Measurements from ENCODE around the gene TMPRSS11F. TPM values are rescaled to one million over a fixed set of nuclear protein-coding genes. Genes with fewer than 3 reads are reported as not detected.

The TMPRSS11F gene
- total RNA-seq, 1 experiment from 2014 or later: not detected

DNA sequence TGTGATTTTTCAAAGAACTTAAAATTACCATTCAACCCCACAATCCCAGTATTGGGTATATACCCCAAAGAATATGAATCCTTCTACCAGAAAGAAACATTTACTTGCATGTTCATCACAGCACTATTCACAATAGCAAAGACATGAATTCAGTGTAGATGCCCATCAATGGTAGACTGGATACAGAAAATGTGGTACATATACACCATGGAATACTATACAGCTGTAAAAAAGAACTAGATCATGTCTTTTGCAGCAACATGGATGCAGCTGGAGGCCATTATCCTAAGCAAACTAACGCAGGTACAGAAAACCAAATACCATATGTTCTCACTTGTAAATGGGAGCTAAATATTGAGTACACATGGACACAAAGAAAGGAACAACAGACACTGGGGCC, 34.1 kb upstream of the TMPRSS11F start:
- no CpG with 5 or more reads among the region's 1 CpG for WGBS (ENCODE audit: extremely low coverage, insufficient read length, low lambda C conversion rate)
- Histone ChIP-seq H3K9me3 (ENCODE audit: control insufficient read depth, low read depth, low read length) (no peaks in the 10 kb centered on the region), H2BK5ac (ENCODE audit: insufficient read length, low read length) (no peak overlapping the region), H2BK20ac (ENCODE audit: low read depth, low read length, poor library complexity, severe bottlenecking) (no peak overlapping the region), H3K4ac (ENCODE audit: low read depth, low read length) (no peak overlapping the region), H2BK12ac (ENCODE audit: insufficient read length, low read depth, low read length) (no peak overlapping the region), H4K5ac (ENCODE audit: insufficient read length, low read depth, low read length) (no peak overlapping the region), H3K79me2 (ENCODE audit: insufficient read depth, low read length) (no peaks in the 10 kb centered on the region), H3K79me1 (ENCODE audit: insufficient read depth, low read depth, low read length, poor library complexity, severe bottlenecking) (no peaks in the 10 kb centered on the region), H4K91ac (ENCODE audit: insufficient read length, low read depth, low read length) (no peak overlapping the region), H2BK120ac (ENCODE audit: low read depth, low read length, poor library complexity, severe bottlenecking) (no peak overlapping the region), H3K27me3 (ENCODE audit: insufficient read depth, low read length) (no peaks in the 10 kb centered on the region), H3K4me2 (ENCODE audit: insufficient read depth, insufficient read length, low read length) (no peak overlapping the region), H3K23ac (ENCODE audit: insufficient read length, low read depth, low read length) (no peak overlapping the region), H2AFZ (ENCODE audit: low read length) (no peak overlapping the region), H4K20me1 (ENCODE audit: control insufficient read depth, insufficient read depth, insufficient read length) (no peaks in the 10 kb centered on the region), H3K27ac (ENCODE audit: insufficient read length, low read depth, low read length) (no peak overlapping the region), H4K8ac (replicated peaks; ENCODE audit: insufficient read length, low read depth, low read length) (no peak overlapping the region), H3K14ac (ENCODE audit: insufficient read depth, low read length) (no peak overlapping the region), H2AK5ac (ENCODE audit: insufficient read length, low read length) (no peak overlapping the region), H3K4me1 (ENCODE audit: insufficient read depth, low read length) (no peaks in the 10 kb centered on the region), H3K56ac (ENCODE audit: insufficient read length, low read depth, low read length) (no peak overlapping the region), H3T11ph (ENCODE audit: low read length) (no peak overlapping the region), H3K9ac (ENCODE audit: extremely low read depth, insufficient read length, low read length) (no peak overlapping the region), H2BK15ac (ENCODE audit: low read depth, low read length) (no peak overlapping the region), H3K23me2 (ENCODE audit: insufficient read length, low read depth, low read length, poor library complexity, severe bottlenecking) (no peaks in the 10 kb centered on the region), H3K18ac (ENCODE audit: insufficient read length, low read depth, low read length) (no peak overlapping the region)
- Mint-ChIP-seq H3K4me1 (peaks cover 13% of the 10 kb centered on the region in 2 experiments), H3K27me3 (ENCODE audit: low read depth) (no peaks in the 10 kb centered on the region; the same call in 1 of the 2 replicates), H3K27ac (no peak overlapping the region), H3K36me3 (ENCODE audit: insufficient read depth in 1 of 3, low read depth in 3 of 3) (no peaks in the 10 kb centered on the region), H3K4me3 (no peak overlapping the region), H3K9me3 (peaks cover 0 to 2% of the 10 kb centered on the region in 2 experiments; a peak in 1 of 5 replicates)
- no peak for DNase-seq
- TF ChIP-seq, protein P1, sequence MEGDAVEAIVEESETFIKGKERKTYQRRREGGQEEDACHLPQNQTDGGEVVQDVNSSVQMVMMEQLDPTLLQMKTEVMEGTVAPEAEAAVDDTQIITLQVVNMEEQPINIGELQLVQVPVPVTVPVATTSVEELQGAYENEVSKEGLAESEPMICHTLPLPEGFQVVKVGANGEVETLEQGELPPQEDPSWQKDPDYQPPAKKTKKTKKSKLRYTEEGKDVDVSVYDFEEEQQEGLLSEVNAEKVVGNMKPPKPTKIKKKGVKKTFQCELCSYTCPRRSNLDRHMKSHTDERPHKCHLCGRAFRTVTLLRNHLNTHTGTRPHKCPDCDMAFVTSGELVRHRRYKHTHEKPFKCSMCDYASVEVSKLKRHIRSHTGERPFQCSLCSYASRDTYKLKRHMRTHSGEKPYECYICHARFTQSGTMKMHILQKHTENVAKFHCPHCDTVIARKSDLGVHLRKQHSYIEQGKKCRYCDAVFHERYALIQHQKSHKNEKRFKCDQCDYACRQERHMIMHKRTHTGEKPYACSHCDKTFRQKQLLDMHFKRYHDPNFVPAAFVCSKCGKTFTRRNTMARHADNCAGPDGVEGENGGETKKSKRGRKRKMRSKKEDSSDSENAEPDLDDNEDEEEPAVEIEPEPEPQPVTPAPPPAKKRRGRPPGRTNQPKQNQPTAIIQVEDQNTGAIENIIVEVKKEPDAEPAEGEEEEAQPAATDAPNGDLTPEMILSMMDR (conservative IDR thresholded peaks at IDR 0.05): no peak
